Measurements from ENCODE around the gene RGS7. TPM values are rescaled to one million over a fixed set of nuclear protein-coding genes. Genes with fewer than 3 reads are reported as not detected.

RGS7 gene
- total RNA-seq, 1 experiment from 2014 or later = 1.0 TPM

GRCh38 chr1:240758296-240758695 lies 598.7 kb downstream of the RGS7 start:
- no peak for TF ChIP-seq CTCF (IDR thresholded peaks at IDR 0.05; ENCODE audit: unreplicated experiment)
- intact Hi-C loops (cut with micrococcal nuclease; ENCODE audit: unreplicated experiment) = no loop called here
- H3K4me3 Mint-ChIP-seq (ENCODE audit: low read depth, unreplicated experiment) = no peak overlapping the region
- no peaks in the 10 kb centered on the region for H3K36me3 Mint-ChIP-seq (ENCODE audit: insufficient read depth, unreplicated experiment)
- no peak for DNase-seq
- CTCF ChIA-PET = no interaction called here
- H3K27ac Mint-ChIP-seq (ENCODE audit: unreplicated experiment) = no peak overlapping the region
- H3K9me3 Mint-ChIP-seq (ENCODE audit: low read depth, unreplicated experiment) = peaks cover 2% of the 10 kb centered on the region
- no peaks in the 10 kb centered on the region for H3K4me1 Mint-ChIP-seq (ENCODE audit: low read depth, unreplicated experiment)
- no TSS peak for BruUV-seq (replicated peaks)
- no peaks in the 10 kb centered on the region for H3K27me3 Mint-ChIP-seq (ENCODE audit: unreplicated experiment)

- no peaks in the 10 kb centered on the region for H3K27me3 Mint-ChIP-seq (ENCODE audit: unreplicated experiment)
- H3K36me3 Mint-ChIP-seq (ENCODE audit: insufficient read depth, unreplicated experiment) = no peaks in the 10 kb centered on the region
- H3K9me3 Mint-ChIP-seq (ENCODE audit: low read depth, unreplicated experiment) = no peaks in the 10 kb centered on the region
- no peaks in the 10 kb centered on the region for H3K4me1 Mint-ChIP-seq (ENCODE audit: low read depth, unreplicated experiment)
- no peak overlapping the region for H3K27ac Mint-ChIP-seq (ENCODE audit: unreplicated experiment)
- no peak for TF ChIP-seq CTCF (IDR thresholded peaks at IDR 0.05; ENCODE audit: unreplicated experiment)
- CTCF ChIA-PET = interaction anchor here (0.7 kb wide), 1 partner anchor 14 kb away, joined by 5 read pairs; no protein-coding TSS in a partner anchor
- no peak overlapping the region for H3K4me3 Mint-ChIP-seq (ENCODE audit: low read depth, unreplicated experiment)
- no TSS peak for BruUV-seq (replicated peaks)
- intact Hi-C loops (cut with micrococcal nuclease; ENCODE audit: unreplicated experiment) = no loop called here
- DNase-seq = no peak
Observed at GRCh38 chr1:240747907-240748306, 609.1 kb downstream of the RGS7 start.

- CTCF ChIA-PET = no interaction called here
- no peak overlapping the region for H3K4me3 Mint-ChIP-seq (ENCODE audit: low read depth, unreplicated experiment)
- no TSS peak for BruUV-seq (replicated peaks)
Observed at GRCh38 chr1:240743705-240744104, 613.3 kb downstream of the RGS7 start.

GRCh38 chr1:240739754-240740153 lies 617.3 kb downstream of the RGS7 start:
- Mint-ChIP-seq H3K27ac (ENCODE audit: unreplicated experiment) (no peak overlapping the region), H3K4me3 (ENCODE audit: low read depth, unreplicated experiment) (no peak overlapping the region), H3K36me3 (ENCODE audit: insufficient read depth, unreplicated experiment) (no peaks in the 10 kb centered on the region), H3K4me1 (ENCODE audit: low read depth, unreplicated experiment) (no peaks in the 10 kb centered on the region), H3K9me3 (ENCODE audit: low read depth, unreplicated experiment) (no peaks in the 10 kb centered on the region), H3K27me3 (ENCODE audit: unreplicated experiment) (no peaks in the 10 kb centered on the region)
- CTCF ChIA-PET = interaction anchor here (0.6 kb wide), 1 partner anchor 20 kb away, joined by 5 read pairs; no protein-coding TSS in a partner anchor
- no TSS peak for BruUV-seq (replicated peaks)
- intact Hi-C loops (cut with micrococcal nuclease; ENCODE audit: unreplicated experiment) = loop anchor here (10.0 kb wide), 1 partner anchor 95 kb away; no protein-coding TSS in a partner anchor
- no peak for TF ChIP-seq CTCF (IDR thresholded peaks at IDR 0.05; ENCODE audit: unreplicated experiment)
- no peak for DNase-seq

More at GRCh38 chr1:240743705-240744104, 613.3 kb downstream of the RGS7 start:
- Mint-ChIP-seq H3K4me1 (ENCODE audit: low read depth, unreplicated experiment) (no peaks in the 10 kb centered on the region), H3K9me3 (ENCODE audit: low read depth, unreplicated experiment) (no peaks in the 10 kb centered on the region), H3K27me3 (ENCODE audit: unreplicated experiment) (no peaks in the 10 kb centered on the region), H3K36me3 (ENCODE audit: insufficient read depth, unreplicated experiment) (no peaks in the 10 kb centered on the region), H3K27ac (ENCODE audit: unreplicated experiment) (no peak overlapping the region)
- intact Hi-C loops (cut with micrococcal nuclease; ENCODE audit: unreplicated experiment) = no loop called here
- DNase-seq = no peak
- TF ChIP-seq CTCF (IDR thresholded peaks at IDR 0.05; ENCODE audit: unreplicated experiment) = no peak

Data from Calu3 (cell line).